ENCODE data around the gene PCDHGC5. TPM values are rescaled to one million over a fixed set of nuclear protein-coding genes. Genes with fewer than 3 reads are reported as not detected.

PCDHGC5 gene
- total RNA-seq, 1 experiment from 2014 or later = 2.1 TPM

DNA sequence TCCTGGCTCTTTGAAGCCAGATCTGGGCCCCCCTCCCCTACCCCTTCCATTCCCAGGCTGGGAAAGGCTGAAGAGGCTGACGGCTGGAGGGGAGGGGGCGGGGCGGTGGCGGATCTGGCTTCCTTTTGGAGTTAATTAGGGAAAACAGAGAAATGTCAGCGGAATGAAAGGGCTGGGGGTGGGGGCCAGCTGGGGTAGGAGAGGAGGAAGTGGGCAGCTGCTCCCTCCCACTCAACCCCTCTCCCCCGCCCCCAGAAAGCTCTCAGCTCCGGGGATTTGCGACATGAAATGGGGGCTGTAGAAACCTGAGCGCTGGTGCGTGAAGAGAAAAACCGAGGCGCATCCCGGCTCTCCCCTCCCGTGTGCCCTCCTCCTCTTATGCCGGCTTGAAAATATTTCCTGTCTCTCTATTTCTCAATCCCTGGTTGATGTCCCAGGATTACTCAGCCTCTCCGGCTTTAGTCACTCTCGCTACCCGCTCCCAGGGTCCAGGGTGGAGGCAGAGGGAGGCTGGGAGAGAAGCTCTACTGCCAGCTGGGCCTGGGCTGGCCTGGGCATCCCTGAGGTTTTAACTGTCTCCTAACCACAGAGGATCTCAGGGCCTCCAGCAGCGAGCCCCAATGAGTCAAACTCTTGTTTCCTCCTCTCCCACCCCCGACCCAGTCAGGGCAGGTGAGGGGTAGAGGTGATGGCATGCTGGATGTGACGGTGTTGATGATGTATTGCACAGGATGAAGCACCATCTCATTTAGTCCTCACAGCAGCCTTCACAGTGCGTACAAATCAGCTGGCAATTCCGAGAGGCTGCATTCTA, 20.1 kb downstream of the PCDHGC5 start:
- Mint-ChIP-seq H3K4me3 (ENCODE audit: low read depth, unreplicated experiment) (no peak overlapping the region), H3K9me3 (ENCODE audit: low read depth, unreplicated experiment) (no peaks in the 10 kb centered on the region), H3K4me1 (ENCODE audit: low read depth, unreplicated experiment) (no peaks in the 10 kb centered on the region), H3K27ac (ENCODE audit: unreplicated experiment) (no peak overlapping the region), H3K36me3 (ENCODE audit: insufficient read depth, unreplicated experiment) (peaks cover 64% of the 10 kb centered on the region), H3K27me3 (ENCODE audit: unreplicated experiment) (no peaks in the 10 kb centered on the region)
- BruUV-seq (replicated peaks) = no TSS peak
- intact Hi-C loops (cut with micrococcal nuclease; ENCODE audit: unreplicated experiment) = no loop called here
- TF ChIP-seq, protein P1, sequence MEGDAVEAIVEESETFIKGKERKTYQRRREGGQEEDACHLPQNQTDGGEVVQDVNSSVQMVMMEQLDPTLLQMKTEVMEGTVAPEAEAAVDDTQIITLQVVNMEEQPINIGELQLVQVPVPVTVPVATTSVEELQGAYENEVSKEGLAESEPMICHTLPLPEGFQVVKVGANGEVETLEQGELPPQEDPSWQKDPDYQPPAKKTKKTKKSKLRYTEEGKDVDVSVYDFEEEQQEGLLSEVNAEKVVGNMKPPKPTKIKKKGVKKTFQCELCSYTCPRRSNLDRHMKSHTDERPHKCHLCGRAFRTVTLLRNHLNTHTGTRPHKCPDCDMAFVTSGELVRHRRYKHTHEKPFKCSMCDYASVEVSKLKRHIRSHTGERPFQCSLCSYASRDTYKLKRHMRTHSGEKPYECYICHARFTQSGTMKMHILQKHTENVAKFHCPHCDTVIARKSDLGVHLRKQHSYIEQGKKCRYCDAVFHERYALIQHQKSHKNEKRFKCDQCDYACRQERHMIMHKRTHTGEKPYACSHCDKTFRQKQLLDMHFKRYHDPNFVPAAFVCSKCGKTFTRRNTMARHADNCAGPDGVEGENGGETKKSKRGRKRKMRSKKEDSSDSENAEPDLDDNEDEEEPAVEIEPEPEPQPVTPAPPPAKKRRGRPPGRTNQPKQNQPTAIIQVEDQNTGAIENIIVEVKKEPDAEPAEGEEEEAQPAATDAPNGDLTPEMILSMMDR (IDR thresholded peaks at IDR 0.05; ENCODE audit: unreplicated experiment) = no peak
- CTCF ChIA-PET = interaction anchor here (0.6 to 1.3 kb wide), 2 partner anchors 9 to 188 kb away, joined by 3 to 7 read pairs; partner anchors contain the start of gene TAF7
- no peak for DNase-seq

DNA sequence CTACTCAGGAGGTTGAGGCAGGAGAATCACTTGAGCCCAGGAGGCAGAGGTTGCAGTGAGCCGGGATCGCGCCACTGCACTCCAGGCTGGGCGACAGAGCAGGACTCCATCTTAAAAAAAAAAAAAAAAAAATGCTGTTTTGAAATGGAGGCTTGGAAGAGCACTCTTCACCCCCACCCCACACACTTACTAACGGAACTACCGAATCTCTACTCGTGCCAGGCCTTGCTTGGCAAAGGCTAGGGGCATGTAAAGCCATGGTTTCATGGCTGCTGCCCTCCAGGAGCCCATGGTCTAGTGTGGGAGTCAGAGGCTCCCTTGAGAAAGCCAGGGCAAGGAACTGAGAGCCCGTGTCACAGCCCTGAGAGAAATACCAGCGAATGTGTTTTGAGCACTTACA, 21.3 kb downstream of the PCDHGC5 start:
- Mint-ChIP-seq H3K9me3 (ENCODE audit: low read depth, unreplicated experiment) (no peaks in the 10 kb centered on the region), H3K4me1 (ENCODE audit: low read depth, unreplicated experiment) (no peaks in the 10 kb centered on the region), H3K27ac (ENCODE audit: unreplicated experiment) (no peak overlapping the region), H3K4me3 (ENCODE audit: low read depth, unreplicated experiment) (no peak overlapping the region), H3K27me3 (ENCODE audit: unreplicated experiment) (no peaks in the 10 kb centered on the region), H3K36me3 (ENCODE audit: insufficient read depth, unreplicated experiment) (peaks cover 61% of the 10 kb centered on the region)
- TF ChIP-seq, protein P1 (IDR thresholded peaks at IDR 0.05; ENCODE audit: unreplicated experiment) = no peak
- BruUV-seq (replicated peaks) = no TSS peak
- CTCF ChIA-PET = interaction anchor here (0.7 to 1.3 kb wide), 3 partner anchors 11 to 523 kb away, joined by 3 read pairs; partner anchors contain the start of gene TAF7
- intact Hi-C loops (cut with micrococcal nuclease; ENCODE audit: unreplicated experiment) = no loop called here
- no peak for DNase-seq

DNA sequence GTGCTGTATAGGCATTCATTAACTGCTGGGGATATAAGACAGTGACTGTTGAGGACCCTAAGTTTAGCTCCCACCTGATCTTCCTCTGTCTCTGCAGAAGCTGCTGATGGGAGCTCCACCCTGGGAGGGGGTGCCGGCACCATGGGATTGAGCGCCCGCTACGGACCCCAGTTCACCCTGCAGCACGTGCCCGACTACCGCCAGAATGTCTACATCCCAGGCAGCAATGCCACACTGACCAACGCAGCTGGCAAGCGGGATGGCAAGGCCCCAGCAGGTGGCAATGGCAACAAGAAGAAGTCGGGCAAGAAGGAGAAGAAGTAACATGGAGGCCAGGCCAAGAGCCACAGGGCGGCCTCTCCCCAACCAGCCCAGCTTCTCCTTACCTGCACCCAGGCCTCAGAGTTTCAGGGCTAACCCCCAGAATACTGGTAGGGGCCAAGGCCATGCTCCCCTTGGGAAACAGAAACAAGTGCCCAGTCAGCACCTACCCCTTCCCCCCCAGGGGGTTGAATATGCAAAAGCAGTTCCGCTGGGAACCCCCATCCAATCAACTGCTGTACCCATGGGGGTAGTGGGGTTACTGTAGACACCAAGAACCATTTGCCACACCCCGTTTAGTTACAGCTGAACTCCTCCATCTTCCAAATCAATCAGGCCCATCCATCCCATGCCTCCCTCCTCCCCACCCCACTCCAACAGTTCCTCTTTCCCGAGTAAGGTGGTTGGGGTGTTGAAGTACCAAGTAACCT, 22.1 kb downstream of the PCDHGC5 start:
- Mint-ChIP-seq H3K27me3 (ENCODE audit: unreplicated experiment) (no peaks in the 10 kb centered on the region), H3K4me1 (ENCODE audit: low read depth, unreplicated experiment) (no peaks in the 10 kb centered on the region), H3K27ac (ENCODE audit: unreplicated experiment) (peak overlapping the region; percentile 18), H3K4me3 (ENCODE audit: low read depth, unreplicated experiment) (no peak overlapping the region), H3K9me3 (ENCODE audit: low read depth, unreplicated experiment) (no peaks in the 10 kb centered on the region), H3K36me3 (ENCODE audit: insufficient read depth, unreplicated experiment) (peaks cover 61% of the 10 kb centered on the region)
- DNase-seq = no peak
- intact Hi-C loops (cut with micrococcal nuclease; ENCODE audit: unreplicated experiment) = no loop called here
- CTCF ChIA-PET = interaction anchor here (0.7 to 2.0 kb wide), 3 partner anchors 10 to 36 kb away, joined by 3 to 7 read pairs (median 3); partner anchors contain the start of gene PCDHGC3
- no TSS peak for BruUV-seq (replicated peaks)
- TF ChIP-seq, protein P1 (IDR thresholded peaks at IDR 0.05; ENCODE audit: unreplicated experiment) = no peak

DNA sequence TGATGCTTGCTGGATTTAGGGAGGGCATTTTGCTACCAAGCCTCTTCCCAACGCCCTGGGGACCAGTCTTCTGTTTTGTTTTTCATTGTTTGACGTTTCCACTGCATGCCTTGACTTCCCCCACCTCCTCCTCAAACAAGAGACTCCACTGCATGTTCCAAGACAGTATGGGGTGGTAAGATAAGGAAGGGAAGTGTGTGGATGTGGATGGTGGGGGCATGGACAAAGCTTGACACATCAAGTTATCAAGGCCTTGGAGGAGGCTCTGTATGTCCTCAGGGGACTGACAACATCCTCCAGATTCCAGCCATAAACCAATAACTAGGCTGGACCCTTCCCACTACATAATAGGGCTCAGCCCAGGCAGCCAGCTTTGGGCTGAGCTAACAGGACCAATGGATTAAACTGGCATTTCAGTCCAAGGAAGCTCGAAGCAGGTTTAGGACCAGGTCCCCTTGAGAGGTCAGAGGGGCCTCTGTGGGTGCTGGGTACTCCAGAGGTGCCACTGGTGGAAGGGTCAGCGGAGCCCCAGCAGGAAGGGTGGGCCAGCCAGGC, 23.0 kb downstream of the PCDHGC5 start:
- intact Hi-C loops (cut with micrococcal nuclease; ENCODE audit: unreplicated experiment) = no loop called here

More for the DNA sequence above, 23.0 kb downstream of the PCDHGC5 start:
- Mint-ChIP-seq H3K27me3 (ENCODE audit: unreplicated experiment) (no peaks in the 10 kb centered on the region), H3K27ac (ENCODE audit: unreplicated experiment) (peak overlapping the region; percentile 18), H3K4me1 (ENCODE audit: low read depth, unreplicated experiment) (no peaks in the 10 kb centered on the region), H3K4me3 (ENCODE audit: low read depth, unreplicated experiment) (no peak overlapping the region), H3K36me3 (ENCODE audit: insufficient read depth, unreplicated experiment) (peaks cover 62% of the 10 kb centered on the region), H3K9me3 (ENCODE audit: low read depth, unreplicated experiment) (no peaks in the 10 kb centered on the region)
- TF ChIP-seq, protein P1 (IDR thresholded peaks at IDR 0.05; ENCODE audit: unreplicated experiment) = no peak
- no peak for DNase-seq
- TSS peak; percentile 62 for BruUV-seq (replicated peaks)
- CTCF ChIA-PET = interaction anchor here (2.0 kb wide), 1 partner anchor 10 kb away, joined by 7 read pairs; no protein-coding TSS in a partner anchor
